Endothelial cell of umbilical vein (primary cell): Measurements from ENCODE around the gene SCN2B.

ENCODE experiments used
- EZH2 ChIP-seq: IDR thresholded peaks from 2 replicates; pipeline ENCODE4 v1.6.1; 2012; ENCODE audit warnings: borderline replicate concordance, low read depth, mild to moderate bottlenecking, moderate library complexity, low read length, inconsistent platforms; ENCODE audit not compliant: severe bottlenecking
- FOS ChIP-seq: IDR thresholded peaks from 2 replicates; pipeline ENCODE4 v1.6.1; 2011; ENCODE audit warnings: mild to moderate bottlenecking, low read length, moderate library complexity, borderline replicate concordance; ENCODE audit not compliant: insufficient read depth
- JUN ChIP-seq: IDR thresholded peaks from 2 replicates; pipeline ENCODE4 v1.6.1; 2011; ENCODE audit warnings: borderline replicate concordance, low read depth; ENCODE audit not compliant: insufficient read length, insufficient read depth
- MYC ChIP-seq: IDR thresholded peaks from one replicate; pipeline ENCODE4 v1.6.1; 2011; ENCODE audit warnings: mild to moderate bottlenecking, low read depth, low read length
- POLR2A ChIP-seq: IDR thresholded peaks from 2 replicates; pipeline ENCODE4 v1.6.1; 2012; ENCODE audit warnings: low read depth, mild to moderate bottlenecking, control low read depth, low read length
- POLR2AphosphoS5 ChIP-seq: IDR thresholded peaks from 2 replicates; pipeline ENCODE4 v1.6.1; 2012; ENCODE audit warnings: low read depth, mild to moderate bottlenecking, control low read depth, low read length, moderate library complexity; ENCODE audit not compliant: insufficient read depth
- TF ChIP-seq, protein P1 (sequence below): IDR thresholded peaks from 2 replicates; pipeline ENCODE4 v1.6.1; 2011; ENCODE audit not compliant: insufficient read depth, insufficient read length
- TF ChIP-seq, protein P2 (sequence below), 2 donors: IDR thresholded peaks; 1 replicate in 1 of 2; 2 replicates in 1 of 2; pipeline ENCODE4 v1.5.1; 2011; ENCODE audit warnings: low read length in 2 of 2, mild to moderate bottlenecking in 2 of 2, moderate library complexity in 2 of 2, control low read depth in 1 of 2, inconsistent platforms in 1 of 2, low read depth in 1 of 2; ENCODE audit not compliant: insufficient read depth in 1 of 2; ENCODE audit errors: extremely low read depth in 1 of 2

DNA sequence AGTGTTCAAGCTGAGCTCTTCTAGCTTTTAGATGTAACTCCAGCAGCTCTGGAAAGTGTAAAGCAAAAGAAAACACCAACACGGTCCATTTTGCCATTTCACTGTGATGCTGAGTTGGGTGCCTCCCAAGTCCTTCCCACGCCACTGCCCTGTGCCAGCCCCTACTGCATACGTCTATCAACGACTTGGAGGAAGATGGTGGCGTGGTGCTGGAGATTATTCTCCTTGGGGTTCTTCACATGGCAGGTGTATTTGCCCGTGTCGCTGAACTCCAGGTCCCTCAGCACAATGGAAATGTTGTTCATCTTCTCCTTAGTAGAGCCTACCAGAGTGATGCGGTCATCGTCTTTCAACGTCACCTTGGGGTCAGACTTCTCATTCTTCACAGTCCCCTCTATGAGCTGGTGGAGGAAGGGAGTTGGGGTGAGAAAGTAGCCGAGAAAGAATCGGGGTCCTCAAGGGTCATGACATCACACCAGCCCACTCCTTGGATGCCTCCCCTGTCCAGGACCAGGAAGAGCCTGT, 32.7 kb downstream of the SCN2B start:
- TF ChIP-seq, protein P1, sequence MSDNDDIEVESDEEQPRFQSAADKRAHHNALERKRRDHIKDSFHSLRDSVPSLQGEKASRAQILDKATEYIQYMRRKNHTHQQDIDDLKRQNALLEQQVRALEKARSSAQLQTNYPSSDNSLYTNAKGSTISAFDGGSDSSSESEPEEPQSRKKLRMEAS, result no peak
- TF ChIP-seq, protein P2, sequence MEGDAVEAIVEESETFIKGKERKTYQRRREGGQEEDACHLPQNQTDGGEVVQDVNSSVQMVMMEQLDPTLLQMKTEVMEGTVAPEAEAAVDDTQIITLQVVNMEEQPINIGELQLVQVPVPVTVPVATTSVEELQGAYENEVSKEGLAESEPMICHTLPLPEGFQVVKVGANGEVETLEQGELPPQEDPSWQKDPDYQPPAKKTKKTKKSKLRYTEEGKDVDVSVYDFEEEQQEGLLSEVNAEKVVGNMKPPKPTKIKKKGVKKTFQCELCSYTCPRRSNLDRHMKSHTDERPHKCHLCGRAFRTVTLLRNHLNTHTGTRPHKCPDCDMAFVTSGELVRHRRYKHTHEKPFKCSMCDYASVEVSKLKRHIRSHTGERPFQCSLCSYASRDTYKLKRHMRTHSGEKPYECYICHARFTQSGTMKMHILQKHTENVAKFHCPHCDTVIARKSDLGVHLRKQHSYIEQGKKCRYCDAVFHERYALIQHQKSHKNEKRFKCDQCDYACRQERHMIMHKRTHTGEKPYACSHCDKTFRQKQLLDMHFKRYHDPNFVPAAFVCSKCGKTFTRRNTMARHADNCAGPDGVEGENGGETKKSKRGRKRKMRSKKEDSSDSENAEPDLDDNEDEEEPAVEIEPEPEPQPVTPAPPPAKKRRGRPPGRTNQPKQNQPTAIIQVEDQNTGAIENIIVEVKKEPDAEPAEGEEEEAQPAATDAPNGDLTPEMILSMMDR (IDR thresholded peaks at IDR 0.05; ENCODE audit: extremely low read depth in 1 of 2, insufficient read depth in 1 of 2, low read depth in 1 of 2, low read length in 2 of 2), result no peak
- no peak for TF ChIP-seq POLR2A
- no peak for TF ChIP-seq POLR2AphosphoS5
- no peak for TF ChIP-seq EZH2
- no peak for TF ChIP-seq MYC
- TF ChIP-seq JUN, result no peak
- TF ChIP-seq FOS, result no peak
